NCI-H1694 treated with DMSO at 0.1 percent for 48 hours (cell line): ENCODE results near the gene NFIL3.

ENCODE experiments used
- DNase-seq: peaks from one replicate; lab custom pipeline; 2025; lab: John Stamatoyannopoulos, UW

Gene NFIL3

DNA sequence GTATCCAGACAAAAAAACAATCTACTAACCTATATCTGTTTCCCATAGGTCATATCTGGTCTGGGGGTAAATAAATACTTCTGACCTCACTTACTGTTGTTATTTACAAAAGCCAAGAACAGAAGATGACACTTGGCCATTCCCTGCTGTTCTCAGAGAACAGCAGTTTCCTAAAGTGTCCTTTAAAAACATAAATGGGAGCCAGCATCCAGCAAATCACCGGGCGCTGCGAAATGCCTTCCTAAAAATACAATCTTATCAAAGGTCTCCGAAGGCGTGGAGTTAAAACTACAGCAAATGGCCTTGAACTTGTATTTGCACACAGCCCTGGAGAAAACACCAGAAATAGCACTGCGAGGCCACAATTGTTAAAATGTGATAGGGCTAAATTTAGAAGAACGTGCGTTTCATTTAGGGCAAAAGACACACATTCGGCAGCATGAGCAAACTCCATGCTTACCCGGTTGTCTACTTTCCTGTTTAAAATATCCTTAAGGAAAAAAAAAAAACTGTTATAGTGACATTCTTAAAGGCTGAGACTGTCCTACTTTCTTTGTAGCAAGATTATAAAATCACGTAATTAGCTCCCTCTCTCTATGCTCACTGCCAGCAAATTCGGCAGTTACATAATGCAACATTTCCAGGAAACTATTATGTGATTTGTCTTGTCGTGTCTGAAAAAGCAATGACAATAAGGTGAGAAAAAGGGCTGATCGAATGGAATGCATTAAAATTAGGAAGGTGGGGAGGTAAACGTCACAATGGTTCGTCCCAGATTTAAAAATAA, 1.5 kb downstream of the NFIL3 start:
- no peak for DNase-seq

DNA sequence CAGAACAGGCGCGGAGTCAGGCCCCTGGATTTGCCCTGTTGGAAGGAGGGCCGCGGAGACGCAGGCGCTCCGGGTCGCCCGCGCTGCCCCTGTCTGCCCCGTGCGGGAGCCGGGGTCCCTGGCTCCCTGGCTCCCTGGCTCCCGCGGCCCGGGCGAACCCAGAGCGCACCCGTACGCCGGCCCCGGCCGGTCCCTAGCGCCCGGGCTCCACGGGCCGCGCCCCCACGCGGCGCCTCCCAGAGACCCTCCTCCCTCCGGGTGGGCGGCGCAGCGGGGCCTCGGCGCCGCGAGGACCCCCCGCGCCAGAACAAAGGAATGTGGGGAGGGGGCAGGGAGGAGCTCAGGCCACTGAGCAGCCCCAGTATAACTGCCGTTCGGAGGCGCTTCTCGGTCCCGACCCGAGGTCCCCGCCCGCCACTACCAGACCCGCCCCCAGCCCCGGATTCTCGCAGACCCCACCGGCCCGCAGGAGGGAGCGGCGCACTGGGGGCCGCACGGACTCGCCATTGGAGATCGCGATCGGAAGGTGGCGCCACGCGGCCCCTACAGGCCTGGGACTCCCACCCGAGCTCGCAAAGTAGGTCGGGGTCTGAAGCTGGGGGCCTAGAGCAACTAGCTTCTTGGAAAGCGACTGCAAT, 2.4 kb downstream of the NFIL3 start:
- DNase-seq: no peak

DNA sequence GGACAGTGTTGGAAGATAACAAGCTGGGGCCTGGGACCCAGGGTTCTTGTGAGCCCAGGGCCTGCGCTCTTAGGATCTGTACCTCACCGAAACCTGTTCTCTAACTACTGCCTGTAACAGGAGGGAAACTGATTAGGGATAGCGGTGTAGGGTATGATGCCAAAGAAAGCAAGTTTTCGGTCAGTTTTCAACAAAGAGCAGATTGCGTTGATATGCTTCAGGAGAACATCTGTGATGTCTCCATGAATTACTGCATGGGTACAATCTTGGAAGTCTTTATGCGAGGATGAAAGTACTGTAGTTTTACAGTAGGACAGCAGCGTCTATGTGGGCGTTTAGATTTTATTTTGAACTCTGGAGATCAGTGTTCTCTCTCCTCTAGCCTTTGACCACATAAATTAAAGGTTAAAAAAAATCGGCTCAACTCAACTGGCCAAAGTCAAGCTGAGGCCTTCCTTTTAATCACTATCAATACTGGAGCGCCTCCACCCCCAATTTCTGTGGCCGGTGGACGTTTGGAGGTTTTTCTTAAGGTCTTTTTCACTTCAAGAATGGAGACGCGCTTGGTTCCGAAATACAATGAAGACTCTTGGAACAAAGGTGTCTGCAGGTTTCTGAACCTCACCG, 3.0 kb downstream of the NFIL3 start:
- no peak for DNase-seq

DNA sequence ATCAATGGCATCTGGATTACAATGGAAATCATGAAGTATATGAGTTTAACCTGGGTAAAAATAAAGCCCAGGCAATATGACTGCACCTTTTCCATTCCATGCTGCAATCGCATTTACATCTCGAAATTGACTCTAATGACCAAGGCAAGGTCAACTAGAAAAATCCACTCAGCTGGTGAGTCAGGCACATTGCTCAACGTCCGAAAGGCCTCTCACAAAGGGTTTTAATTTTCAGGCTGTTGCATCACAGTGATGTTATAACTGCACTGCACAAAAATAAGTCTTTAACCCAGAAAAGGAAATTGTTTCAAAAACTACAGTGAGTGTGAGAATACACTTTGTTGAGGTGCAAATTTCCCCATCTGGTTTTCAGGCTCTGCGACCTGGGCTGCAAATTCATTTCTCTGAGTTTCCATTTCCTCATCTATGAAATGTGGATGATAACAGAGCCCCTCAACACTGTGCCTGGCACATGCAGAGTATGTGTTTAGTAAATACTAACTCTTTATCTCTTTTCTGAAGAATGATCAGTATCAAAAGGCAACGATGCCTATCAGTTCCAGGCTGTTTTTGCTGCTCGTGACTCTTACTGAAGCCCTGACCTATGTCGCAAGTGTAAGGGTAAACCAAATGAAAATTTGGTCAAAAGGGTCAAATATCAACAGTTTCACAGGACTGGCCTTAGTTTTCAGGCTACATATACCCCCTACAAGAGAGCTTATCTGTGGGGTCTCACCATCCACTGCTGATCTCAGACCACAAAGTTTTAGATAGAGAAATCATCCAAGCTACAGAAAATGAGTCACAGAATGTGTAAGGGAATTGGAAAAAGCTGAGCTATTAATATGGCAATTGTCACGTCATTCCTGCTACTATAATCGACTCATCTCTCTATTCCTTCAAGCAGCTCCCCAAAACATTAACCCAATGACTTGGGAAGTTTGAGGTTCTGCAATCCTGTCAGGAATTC, 4.1 kb downstream of the NFIL3 start:
- no peak for DNase-seq

DNA sequence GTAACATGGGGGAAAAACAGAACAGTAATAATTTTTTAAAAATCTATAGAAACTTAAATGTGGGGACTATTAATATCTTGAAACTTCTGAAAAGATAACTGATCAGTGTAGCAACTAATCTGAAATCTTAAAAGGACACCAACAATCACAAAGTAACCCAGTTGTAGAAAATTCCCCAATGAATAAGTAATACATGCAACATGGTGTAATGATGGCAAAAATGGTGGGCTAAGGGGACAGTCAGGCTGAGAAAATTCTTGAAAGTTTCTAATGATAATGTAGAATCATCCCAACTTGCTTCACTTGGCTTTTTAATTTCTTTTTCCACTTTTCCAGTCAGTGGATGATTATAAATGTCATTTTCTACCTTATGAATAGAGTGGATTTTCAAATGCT, 5.4 kb downstream of the NFIL3 start:
- DNase-seq: no peak

DNA sequence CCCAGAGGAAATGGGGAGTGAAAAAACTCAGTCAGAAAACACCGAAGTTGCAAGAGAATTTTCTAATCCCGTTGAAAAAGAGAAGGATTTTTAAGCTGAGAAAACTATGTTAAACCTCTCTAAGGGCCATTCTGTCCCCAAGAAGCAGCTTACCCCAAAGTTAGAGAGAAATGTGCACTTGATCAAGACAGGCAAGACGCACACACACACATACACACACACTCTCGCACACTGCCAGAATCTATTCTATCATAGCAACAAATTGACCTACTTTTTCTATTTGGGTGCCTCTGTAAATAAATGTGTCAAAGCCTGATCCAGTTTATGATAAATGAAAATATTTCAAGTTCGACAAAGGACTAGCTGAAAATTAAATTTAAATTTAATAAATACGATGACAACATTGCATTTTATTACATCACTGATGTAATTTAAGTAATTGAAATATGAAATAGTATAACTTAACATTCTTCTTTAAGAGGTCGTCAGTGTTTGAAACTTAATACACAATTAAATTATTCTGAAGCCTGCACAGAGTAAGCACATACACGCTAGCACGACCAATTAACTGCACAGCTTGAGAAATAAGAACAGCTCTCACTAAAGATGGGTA, 5.9 kb downstream of the NFIL3 start:
- no peak for DNase-seq

DNA sequence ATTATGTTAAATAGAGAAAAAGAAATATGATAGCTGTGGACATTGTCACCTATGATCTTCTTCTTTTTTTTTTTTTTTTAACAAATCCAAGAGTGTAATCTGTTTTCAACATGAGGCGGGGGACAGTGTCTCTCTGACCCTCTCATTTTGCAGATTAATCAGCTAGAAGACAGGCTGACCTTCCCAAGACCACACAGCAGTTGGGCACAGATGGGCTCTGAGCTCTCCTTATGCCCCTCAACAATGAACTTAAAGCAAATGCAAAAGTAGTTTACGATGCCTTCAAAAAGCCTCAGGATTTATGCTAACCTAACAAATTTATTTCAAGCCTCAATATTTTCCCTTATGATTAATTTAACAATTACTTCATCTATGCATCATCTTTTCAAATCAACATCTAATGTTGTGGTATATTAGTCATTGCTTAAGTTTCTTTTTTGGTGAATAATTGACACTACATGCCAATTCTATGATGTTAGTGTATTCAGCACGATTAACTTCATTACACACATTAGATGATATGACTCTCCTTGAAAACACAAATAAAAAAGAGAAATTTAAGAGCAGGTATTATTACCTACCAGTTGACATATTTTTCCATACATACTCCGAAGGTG, 7.4 kb downstream of the NFIL3 start:
- no peak for DNase-seq

DNA sequence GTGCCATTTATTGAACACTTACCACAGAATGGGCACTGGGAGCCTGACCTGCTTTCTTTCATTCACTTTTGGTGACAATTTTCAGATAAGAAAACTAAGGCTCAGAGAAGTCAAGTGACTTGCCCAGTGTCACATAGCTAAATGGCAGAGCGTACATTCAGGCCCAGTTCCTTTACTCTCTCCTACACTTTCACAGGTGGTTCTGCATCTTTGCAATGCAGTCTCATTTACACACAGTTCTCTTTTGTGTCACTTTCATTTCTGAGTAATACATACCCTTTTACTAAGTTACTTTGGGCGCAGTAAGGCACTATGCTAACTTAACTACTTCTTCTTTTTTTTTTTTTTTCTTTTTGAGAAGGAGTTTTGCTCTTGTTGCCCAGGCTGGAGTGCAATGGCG, 8.3 kb downstream of the NFIL3 start:
- DNase-seq: no peak

DNA sequence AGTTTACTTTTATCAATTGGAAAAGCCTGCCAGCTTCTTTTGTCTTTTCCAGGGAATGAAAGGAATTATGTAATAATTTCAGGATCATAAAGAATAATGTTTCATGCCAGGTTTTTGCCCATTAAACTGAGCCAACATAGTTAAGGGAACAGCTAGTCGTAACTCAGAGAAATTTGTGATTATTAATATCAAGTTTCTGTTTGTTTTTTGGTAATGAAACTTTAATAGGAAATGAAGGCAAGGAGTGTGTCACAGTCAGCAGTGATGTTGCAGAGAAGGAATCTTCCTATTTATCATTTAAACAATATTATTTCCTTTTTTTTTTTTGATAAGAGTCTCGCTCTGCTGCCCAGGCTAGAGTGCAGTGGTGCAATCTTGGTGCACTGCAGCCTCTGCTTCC, 10.7 kb downstream of the NFIL3 start:
- DNase-seq: no peak

DNA sequence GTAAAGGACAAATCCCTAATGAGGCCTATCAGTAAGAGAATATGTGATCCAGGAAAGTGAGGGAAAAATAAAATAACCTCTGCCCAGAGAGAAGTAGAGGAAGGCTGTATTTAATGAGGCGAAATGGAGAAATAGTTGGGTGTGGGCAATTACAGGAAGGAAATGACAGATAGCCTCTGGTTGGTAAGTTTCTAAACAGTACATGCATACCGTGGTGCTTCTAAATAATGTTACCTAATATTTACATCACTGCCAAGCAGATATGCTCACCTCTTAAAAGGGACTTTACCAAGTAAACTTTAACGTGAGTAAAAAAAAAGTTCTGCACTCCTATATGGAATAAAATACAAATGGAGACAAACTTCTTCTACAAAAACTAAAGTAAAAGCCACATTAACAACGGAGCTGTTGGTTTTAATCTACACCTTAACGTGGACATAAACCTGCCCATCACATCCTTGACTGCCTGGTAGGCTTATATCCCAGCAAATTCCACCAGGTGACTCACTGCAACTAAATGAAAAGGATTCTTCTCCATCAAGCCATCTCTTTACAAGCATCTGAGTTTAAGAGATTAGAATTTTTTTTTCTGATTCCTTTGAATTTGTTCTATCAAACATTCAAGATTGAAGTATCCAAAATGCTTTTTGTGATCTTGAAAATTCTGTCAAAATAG, 12.4 kb downstream of the NFIL3 start:
- DNase-seq: no peak

DNA sequence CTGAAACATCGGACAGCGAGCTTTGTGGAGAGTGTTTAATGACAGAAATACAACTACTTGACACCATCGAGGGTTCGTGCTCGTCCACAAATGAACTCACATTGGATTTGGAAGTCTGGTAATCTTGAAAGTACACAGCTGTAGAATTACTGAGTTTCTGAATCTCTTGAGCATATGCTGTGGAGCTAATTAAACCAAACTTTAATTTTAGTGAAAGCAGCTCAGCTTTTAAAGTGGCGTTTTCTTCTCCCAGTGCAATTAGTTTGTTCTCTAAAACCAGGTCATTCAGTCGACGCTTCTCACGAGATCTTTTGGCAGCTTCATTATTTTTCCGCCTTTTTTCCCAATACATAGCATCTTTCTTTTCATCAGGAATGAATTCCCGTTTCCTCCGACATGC, 13.5 kb downstream of the NFIL3 start:
- DNase-seq: no peak

DNA sequence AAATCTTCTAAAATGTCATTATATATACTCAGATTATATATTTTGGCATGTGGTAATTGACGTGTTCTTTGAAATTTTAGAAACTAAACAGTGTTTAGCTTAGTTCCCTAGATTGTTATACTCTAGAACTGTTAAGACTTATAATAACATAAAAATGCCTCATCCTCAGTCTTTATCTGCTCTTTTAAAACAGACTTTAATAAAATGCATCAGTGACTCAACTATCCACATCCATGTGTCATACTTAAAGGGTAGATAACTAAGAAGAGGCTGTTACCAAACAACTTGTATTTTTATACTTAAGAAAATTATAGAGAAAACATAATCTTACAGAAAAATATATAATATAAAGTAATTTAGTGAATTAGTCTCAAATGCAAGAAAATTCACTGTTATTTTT, 15.2 kb downstream of the NFIL3 start:
- no peak for DNase-seq

DNA sequence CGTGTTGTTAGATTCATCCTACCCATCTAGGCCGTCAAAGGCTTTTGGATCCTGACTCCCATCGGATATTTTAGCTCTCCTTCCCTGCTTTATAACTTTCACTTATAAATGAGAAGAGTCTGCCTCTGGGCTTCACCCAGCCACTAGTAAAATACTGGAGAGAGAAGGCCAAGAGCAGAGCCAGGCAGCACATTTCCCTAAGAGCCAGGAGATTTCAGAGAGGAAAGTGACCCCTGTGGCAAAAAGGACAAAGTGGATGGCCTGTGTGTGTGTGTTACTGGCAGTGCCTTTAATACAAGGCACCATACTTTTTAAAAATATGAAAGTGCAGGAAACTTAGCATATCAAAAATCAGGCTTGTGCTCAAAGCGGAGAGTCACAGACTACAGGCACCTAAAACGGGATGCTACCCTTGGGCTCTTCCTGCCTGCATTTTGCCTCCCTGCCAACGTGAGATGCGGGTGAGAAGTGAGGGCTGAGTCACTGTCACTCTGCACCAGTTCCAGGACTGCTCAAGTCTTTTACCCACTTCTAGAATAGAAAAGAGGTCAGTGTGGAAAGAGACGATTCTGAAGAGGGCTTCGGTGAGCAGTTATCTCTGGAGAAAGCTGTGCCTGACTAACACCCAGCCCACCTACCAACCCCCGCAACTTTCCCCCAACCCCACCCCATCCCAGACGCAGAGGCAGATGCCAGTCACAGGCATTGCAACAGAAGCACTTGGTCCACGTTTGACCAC, 15.9 kb downstream of the NFIL3 start:
- DNase-seq: no peak

DNA sequence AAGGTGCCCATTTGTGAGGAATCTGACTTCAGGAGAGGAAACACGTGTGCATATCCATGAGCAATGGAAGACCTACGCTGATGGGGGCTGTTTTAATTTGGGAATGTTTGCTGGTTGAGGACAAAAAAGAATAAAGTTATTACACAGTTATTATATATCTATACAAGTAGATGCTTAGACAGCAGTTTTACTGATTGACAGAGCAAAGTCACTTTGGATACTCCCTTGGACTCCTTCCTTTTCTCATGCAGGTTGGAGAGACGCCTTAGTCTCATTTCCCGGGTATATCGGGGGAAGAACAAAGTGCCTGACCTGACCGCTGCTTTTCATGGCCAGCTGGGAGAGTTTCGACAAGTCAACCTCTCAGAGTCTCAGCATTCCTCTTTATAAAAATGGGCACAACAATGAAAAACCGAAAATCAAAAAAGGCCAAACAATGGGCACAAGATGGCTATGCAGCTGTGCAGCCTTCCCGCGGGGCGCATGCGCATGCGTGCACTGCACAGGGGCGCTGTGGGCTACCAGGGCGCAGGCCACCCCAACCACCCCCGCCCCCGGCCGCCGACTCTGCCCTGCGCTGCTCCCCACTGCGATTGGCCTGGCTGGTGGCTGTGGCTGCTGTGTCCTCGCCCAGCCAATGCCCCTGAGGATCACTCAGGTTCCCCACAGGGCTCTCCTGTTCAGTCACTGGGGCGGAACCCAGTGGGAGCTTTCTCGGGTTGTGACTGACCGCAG, 18.1 kb downstream of the NFIL3 start:
- no peak for DNase-seq

DNA sequence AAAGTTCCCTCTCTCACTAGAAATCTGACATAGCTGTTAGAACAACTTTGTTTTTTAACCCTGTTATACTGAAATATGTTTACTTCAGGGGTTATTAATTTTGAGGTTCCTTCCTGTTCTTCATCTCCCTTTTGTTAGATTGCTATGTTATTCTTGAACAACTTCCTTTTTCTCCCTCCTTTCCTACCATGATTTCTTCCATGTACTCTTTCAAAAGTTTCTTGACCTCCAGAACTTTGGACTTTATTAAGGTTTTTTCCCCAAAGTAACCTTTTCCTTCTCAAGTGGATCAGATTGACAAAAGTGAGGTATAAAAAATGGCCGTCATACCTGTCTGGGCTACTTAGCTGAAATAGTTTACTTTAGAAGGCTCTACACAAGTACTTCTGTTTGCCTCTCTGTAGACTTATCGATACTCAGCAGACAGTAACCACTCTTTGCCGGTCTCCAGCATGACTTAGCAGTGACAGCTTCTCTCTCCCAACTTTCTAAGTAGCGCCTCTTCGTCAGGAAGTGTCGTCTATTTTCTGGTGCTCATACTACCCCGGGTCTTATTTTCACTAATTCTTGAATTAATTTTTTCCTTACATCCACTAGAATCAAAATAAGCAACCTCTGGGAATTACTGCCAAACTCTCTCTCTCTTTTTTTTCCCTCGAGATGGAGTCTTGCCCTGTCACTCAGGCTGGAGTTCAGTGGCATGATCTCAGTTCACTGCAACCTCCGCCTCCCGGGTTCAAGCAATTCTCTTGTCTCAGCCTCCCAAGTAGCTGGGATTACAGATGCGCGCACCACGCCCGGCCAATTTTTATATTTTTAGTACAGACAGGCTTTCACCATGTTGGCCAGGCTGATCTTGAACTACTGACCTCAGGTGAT, 19.7 kb downstream of the NFIL3 start:
- DNase-seq: no peak

DNA sequence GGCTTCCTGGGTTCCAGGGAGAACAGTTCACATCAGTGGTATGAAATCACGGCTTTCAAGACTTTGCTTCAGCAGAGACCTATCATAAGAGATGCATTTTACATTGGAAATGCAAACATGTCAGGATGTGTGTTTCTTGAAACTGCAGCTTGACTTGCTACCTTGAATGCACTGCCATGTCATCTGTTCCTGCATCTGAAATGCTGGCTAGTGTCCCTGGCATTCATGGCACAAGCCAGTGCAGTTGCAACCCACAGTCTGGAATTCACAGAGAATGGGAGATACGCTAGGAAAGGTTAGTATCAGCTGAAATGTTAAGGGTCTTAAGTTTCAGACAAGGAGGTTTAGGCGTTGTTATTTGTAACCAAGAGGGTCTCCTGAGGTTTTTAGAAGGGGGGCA, 24.7 kb downstream of the NFIL3 start:
- no peak for DNase-seq

DNA sequence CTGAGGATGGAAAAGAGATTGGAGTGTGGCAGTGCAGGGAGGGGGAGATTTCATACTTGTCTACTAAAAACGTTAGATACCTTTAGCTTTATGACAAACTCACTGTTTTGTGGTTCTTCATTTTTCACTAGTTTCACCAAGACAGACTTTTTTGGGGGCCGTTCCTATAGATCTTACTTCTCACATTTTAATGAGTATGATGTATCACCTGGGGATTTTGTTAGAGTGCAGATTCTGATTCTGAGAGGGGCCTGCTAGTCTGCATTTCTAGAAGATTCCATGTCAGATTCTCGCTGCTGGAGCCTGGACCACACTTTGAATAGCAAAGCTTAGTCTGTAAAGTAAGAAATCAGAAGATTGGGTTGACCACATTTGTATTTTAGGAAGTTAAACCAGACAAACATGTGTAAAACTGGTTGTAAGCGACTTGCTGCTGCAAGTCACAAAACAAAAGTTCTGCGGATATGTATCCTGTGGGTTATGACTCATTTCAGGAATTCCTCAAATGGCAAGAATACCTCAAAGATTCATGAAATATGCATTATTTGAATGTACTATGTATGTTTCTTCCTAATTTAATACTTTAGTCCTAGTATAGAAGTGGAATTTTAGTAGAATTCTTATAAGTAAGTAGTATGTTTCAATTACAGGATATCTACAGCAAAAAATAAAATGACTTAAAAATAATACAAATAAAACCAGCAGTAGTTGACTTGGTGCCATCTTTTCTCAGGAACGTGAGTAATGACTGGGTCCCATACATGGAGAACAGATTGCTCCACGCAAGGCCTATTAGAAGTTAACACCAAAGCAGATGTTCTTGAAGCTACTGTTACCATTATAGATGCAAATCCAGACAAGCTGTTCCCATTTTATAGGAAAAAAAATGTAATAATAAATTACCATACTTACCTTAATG, 27.8 kb downstream of the NFIL3 start:
- DNase-seq: peak; percentile 81
